Hepatocyte (in vitro differentiated cells): Measurements from ENCODE around the gene CRYM.

Source experiments
- CTCF ChIP-seq: fragments of 200-600 bp; sonication (generic); IDR thresholded peaks from 2 replicates; pipeline ENCODE4 v1.5.1; 2016; ENCODE audit warnings: antibody characterized with exemption, mild to moderate bottlenecking; ENCODE audit not compliant: poor library complexity
- EZH2 ChIP-seq: fragments of 200-600 bp; sonication (generic); IDR thresholded peaks from 2 replicates; pipeline ENCODE4 v1.6.1; 2016; ENCODE audit warnings: antibody characterized with exemption, mild to moderate bottlenecking, borderline replicate concordance

- no peak for TF ChIP-seq CTCF
- no peak for TF ChIP-seq EZH2
Measured at GRCh38 chr16:21226749-21227148, 51.3 kb downstream of the CRYM start.
